Measurements from ENCODE around the gene MGAT5. TPM values are rescaled to one million over a fixed set of nuclear protein-coding genes. Genes with fewer than 3 reads are reported as not detected.

Gene MGAT5
- total RNA-seq, 1 donor from 2014 or later: 21.2 TPM

DNA sequence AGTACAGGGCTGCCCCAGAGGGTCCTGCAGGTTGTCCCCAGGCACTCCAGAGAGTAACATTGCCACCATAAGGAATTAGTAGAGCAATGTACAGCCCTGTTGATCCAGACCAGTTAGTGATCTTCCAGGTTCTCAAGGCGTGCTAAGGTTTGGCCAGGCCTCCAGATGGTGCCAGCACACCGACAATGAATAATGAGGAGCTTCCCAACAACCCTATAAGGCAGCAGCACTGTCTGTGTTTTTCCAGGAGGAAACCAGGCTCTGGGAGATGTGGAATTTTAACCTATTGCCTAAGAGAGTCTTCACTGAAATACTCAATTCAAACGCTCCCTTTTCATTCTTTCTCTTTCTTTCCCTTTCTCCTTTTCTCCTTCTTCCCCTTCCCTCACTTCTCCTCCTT lies 122.1 kb downstream of the MGAT5 start:
- no peak overlapping the region for H3K4me3 ChIP-seq
- no peaks in the 10 kb centered on the region for H3K9me3 ChIP-seq (ENCODE audit: low read depth)
- no peak overlapping the region for H3K4me2 ChIP-seq
- no peaks in the 10 kb centered on the region for H3K27me3 ChIP-seq
- H4K20me1 ChIP-seq (ENCODE audit: low read depth): no peaks in the 10 kb centered on the region
- TF ChIP-seq EZH2 (IDR thresholded peaks at IDR 0.05) (no peak), EZH2phosphoT487 (IDR thresholded peaks at IDR 0.05) (no peak)
- TF ChIP-seq, protein P1, sequence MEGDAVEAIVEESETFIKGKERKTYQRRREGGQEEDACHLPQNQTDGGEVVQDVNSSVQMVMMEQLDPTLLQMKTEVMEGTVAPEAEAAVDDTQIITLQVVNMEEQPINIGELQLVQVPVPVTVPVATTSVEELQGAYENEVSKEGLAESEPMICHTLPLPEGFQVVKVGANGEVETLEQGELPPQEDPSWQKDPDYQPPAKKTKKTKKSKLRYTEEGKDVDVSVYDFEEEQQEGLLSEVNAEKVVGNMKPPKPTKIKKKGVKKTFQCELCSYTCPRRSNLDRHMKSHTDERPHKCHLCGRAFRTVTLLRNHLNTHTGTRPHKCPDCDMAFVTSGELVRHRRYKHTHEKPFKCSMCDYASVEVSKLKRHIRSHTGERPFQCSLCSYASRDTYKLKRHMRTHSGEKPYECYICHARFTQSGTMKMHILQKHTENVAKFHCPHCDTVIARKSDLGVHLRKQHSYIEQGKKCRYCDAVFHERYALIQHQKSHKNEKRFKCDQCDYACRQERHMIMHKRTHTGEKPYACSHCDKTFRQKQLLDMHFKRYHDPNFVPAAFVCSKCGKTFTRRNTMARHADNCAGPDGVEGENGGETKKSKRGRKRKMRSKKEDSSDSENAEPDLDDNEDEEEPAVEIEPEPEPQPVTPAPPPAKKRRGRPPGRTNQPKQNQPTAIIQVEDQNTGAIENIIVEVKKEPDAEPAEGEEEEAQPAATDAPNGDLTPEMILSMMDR (IDR thresholded peaks at IDR 0.05): peak; percentile 19
- peak; percentile 22 for DNase-seq (ENCODE audit: low spot score)
- no peaks in the 10 kb centered on the region for H3K4me1 ChIP-seq
- H3K4me1 Mint-ChIP-seq: no peaks in the 10 kb centered on the region
- no peak overlapping the region for H3K9ac ChIP-seq
- H3K27ac Mint-ChIP-seq: no peak overlapping the region
- H3K9me3 Mint-ChIP-seq: no peaks in the 10 kb centered on the region
- H3K36me3 ChIP-seq: no peaks in the 10 kb centered on the region
- no peak overlapping the region for H2AFZ ChIP-seq (replicated peaks)
- H3K36me3 Mint-ChIP-seq: peaks cover 4% of the 10 kb centered on the region
- H3K79me2 ChIP-seq (ENCODE audit: low read depth): no peaks in the 10 kb centered on the region
- no peaks in the 10 kb centered on the region for H3F3A ChIP-seq (ENCODE audit: low read depth)
- H3K4me3 Mint-ChIP-seq: no peak overlapping the region
- H3K27ac ChIP-seq: no peak overlapping the region
- no peaks in the 10 kb centered on the region for H3K27me3 Mint-ChIP-seq (ENCODE audit: insufficient read depth, low read depth)

DNA sequence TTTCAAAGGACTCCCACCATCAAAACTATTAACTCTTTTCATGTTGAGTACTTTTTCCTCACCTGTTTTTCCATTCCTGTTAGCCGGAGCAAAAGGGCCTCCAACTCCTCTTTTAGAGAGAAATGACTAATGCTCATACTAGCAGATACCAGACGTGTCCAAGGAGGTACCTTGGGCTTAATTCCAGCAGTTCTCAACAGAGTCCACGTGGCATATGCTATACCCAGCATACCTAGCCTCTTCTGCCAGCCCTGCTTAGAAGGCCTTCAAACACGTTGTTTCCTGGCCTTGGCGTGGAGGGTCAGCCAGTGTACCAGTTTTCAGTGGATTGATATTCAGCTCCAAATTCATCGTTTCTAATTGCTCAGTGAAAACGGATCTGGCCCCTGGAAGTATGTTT lies 123.9 kb downstream of the MGAT5 start:
- no peak overlapping the region for H3K4me3 ChIP-seq
- H3K27ac Mint-ChIP-seq: no peak overlapping the region
- H3K27me3 ChIP-seq: no peaks in the 10 kb centered on the region
- H3K79me2 ChIP-seq (ENCODE audit: low read depth): no peaks in the 10 kb centered on the region
- TF ChIP-seq EZH2phosphoT487 (IDR thresholded peaks at IDR 0.05) (no peak), EZH2 (IDR thresholded peaks at IDR 0.05) (no peak)
- TF ChIP-seq, protein P1 (IDR thresholded peaks at IDR 0.05): no peak
- H3K4me1 Mint-ChIP-seq: no peaks in the 10 kb centered on the region
- H3K36me3 ChIP-seq: no peaks in the 10 kb centered on the region
- no peak overlapping the region for H3K4me2 ChIP-seq
- H3K4me3 Mint-ChIP-seq: no peak overlapping the region
- no peak for DNase-seq (ENCODE audit: low spot score)
- H3K9me3 ChIP-seq (ENCODE audit: low read depth): no peaks in the 10 kb centered on the region
- no peaks in the 10 kb centered on the region for H3F3A ChIP-seq (ENCODE audit: low read depth)
- no peaks in the 10 kb centered on the region for H4K20me1 ChIP-seq (ENCODE audit: low read depth)
- no peaks in the 10 kb centered on the region for H3K4me1 ChIP-seq
- no peak overlapping the region for H3K9ac ChIP-seq
- no peak overlapping the region for H2AFZ ChIP-seq (replicated peaks)
- H3K27ac ChIP-seq: no peak overlapping the region
- H3K9me3 Mint-ChIP-seq: no peaks in the 10 kb centered on the region
- peaks cover 2% of the 10 kb centered on the region for H3K36me3 Mint-ChIP-seq
- no peaks in the 10 kb centered on the region for H3K27me3 Mint-ChIP-seq (ENCODE audit: insufficient read depth, low read depth)

DNA sequence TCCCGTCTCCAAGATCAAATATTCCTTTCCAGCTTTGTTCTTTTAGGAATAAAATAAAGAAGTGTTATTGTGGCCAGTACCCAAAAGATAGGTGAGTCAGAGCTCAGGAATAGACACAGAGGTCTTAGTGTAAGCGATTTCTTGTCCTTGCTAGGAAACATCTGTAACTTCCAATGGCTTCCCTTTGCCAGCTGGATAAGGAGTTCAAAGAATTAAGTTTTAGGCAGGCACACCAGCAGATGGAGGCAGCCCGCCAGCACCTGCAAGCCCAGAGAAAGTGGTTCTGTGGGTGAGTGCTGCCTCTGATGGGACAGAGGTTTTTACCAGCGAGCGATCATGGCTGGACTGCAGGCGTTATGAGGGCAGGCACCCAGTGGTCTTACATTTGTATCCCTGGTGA lies 125.4 kb downstream of the MGAT5 start:
- Histone ChIP-seq H3K4me1 (no peaks in the 10 kb centered on the region), H3K4me3 (no peak overlapping the region), H3K9ac (no peak overlapping the region), H3K9me3 (ENCODE audit: low read depth) (no peaks in the 10 kb centered on the region), H3K27ac (no peak overlapping the region), H3K27me3 (no peaks in the 10 kb centered on the region), H3K36me3 (no peaks in the 10 kb centered on the region), H2AFZ (replicated peaks) (no peak overlapping the region), H3F3A (ENCODE audit: low read depth) (no peaks in the 10 kb centered on the region), H3K4me2 (no peak overlapping the region), H3K79me2 (ENCODE audit: low read depth) (no peaks in the 10 kb centered on the region), H4K20me1 (ENCODE audit: low read depth) (no peaks in the 10 kb centered on the region)
- peaks cover 2% of the 10 kb centered on the region for H3K36me3 Mint-ChIP-seq
- TF ChIP-seq EZH2 (IDR thresholded peaks at IDR 0.05) (no peak), EZH2phosphoT487 (IDR thresholded peaks at IDR 0.05) (no peak)
- TF ChIP-seq, protein P1 (IDR thresholded peaks at IDR 0.05): no peak
- H3K27ac Mint-ChIP-seq: no peak overlapping the region
- no peaks in the 10 kb centered on the region for H3K4me1 Mint-ChIP-seq
- H3K4me3 Mint-ChIP-seq: no peak overlapping the region
- no peak for DNase-seq (ENCODE audit: low spot score)
- H3K27me3 Mint-ChIP-seq (ENCODE audit: insufficient read depth, low read depth): no peaks in the 10 kb centered on the region
- H3K9me3 Mint-ChIP-seq: no peaks in the 10 kb centered on the region
